GM21723 (cell line): ENCODE data around the gene TBCD.

ENCODE experiments used
- ATAC-seq: cut with Tn5 transposase; IDR thresholded peaks from one replicate; pipeline ENCODE4 v1.9.1; 2021; ENCODE audit warnings: mild to moderate bottlenecking, moderate library complexity; ENCODE audit not compliant: unreplicated experiment

Gene TBCD

DNA sequence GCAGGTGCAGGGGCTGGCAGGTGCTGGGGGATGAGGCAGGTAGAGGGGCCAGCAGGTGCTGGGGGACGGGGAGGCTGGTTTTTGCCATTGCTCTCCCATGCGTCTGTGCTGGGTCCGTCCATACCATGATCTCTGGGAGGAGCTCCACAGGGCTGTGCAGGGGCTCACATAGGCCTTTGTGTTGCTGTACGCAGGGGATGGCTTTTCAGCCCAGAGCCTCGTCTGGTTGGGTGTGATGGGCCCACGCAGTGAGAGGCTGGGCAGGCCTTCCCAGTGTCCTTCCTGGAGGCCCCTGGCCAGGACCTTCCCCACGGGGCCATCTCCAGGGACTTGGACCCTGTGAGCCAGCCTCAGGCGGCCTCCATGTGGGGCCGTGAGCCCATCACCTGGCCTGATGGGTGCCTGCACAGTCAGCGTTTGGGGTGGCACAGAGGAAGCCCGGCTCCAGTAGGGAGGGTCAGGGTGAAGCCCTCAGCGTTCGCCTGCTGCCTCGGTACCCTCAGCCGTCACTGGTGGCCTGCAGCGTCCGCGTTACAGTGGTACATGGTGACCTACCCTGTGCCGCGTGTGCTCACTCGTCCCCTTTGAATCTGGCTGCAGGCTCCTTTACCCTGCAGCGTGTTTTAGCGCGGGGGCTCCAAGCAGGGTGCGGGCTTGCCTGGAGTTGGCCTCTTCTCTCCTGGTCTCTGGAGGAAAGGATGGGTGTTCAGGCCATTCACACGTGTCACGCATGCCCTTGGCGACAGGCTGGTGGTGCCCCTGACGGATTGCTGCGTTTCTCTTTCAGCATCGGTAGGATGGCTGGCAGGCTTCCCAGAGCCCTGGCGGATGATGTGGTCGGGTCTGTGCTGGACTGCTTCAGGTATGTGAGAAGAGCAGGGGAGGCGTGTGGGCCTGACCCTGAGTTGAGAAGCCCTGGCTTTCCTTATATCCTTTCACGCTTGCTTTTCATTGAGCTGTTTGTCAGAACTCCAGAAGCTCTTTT, 57.3 kb downstream of the TBCD start:
- ATAC-seq = no peak

DNA sequence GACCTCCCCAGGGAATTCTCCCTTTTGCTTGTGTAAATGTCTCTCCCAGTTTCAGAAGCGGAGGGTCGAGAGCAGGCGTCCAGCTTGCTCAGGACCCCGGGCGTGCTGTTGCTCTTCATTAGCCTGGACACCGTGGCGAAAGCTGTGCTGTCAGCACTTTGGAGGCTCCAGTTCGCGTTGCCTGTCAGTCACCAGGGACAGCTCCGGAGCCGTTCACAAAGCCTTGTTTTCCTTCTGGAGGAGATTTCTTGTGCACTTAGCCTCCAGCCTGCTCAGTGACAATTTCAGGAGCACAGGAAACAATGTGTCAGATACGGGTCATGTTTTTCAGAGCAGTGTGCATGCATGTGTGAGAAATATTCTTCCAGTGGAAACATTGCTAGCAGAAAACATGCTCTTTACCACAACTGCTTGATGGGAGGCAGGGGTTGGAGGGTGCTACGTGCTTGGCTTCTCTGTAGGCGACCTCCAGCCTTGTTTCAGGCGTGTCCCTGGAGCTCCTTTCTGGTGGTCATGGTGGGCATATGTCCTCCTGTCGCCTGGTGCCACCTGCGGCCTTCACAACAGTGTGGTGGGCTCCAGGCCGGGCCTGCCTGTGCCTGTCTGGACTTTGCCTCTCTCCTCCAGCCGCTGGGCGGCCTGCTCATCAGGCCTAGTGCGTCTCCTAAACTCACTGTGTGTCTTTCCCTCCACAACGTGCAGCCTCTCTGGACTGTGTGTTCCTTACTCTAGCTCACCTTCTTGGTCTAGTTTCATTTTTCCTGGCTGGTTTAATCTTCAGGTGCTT, 59.0 kb downstream of the TBCD start:
- ATAC-seq = no peak

DNA sequence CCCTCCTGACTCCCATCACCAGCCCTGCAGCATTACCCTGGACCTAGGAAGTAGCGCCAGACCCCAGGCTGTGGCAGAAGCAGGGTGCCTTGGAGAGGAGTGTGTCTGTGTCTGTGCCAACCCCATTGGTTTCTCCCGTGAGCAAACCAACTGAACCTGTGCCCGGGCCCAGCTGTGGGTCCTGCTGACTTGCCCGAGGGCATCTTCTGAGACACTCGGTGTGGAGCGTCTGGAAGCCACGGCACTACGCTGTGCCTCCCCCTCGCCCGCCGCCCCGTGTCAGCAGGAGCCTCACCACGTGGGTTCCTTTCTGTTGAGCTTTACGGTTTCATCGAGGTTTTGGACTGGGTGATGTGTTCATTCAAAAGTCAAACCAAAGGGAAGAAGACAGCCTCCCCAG, 60.2 kb downstream of the TBCD start:
- ATAC-seq = no peak

DNA sequence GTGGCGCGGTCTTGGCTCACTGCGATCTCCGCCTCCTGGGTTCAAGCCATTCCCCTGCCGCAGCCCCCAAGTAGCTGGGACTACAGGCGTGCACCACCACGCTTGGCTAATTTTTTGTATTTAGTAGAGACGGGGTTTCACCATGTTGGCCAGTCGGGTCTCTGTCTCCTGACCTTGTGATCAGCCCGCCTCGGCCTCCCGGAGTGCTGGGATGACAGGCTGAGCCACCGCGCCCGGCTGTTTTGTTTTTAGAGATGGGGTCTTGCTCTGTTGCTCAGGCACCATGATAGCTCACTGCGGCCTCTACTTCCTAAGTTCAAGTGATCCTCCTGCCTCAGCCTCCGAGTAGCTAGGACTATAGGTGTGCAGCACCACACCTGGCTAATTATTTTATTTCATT, 60.7 kb downstream of the TBCD start:
- ATAC-seq = no peak

DNA sequence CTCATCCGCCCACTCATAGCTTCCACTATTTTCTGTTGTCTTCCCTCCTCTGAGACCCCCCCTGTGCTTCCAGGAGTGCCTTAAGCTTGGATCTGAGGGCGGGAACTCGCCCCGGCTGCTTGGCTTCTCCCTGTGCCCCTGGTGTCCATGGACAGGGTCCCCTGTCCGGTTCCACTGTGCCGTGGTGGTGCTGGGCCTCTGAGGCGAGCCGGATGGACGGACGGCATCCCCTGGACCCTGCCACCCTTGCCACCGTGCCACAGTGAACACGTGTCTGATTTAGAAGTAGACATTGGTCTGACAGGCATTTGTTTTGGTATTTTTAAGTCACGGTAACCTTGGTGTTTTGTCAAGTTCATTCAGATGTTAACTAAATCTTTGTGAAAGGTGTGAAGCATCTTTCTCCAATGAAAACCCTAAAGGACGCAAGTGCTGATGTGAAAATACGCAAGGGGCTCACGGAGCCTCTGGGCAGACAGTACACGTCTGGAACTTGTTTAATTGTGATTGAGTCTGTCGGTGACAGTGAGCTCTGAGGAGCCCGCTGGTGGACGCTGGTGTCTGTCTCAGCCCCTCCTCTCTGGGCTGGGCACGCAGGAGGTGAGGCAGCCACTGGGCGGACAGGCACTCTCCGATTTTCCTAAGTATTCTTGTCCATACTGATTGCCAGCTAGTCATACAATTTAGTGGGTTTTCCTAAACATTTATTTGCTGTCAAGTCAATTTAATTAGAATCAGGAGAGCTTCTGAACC, 61.6 kb downstream of the TBCD start:
- no peak for ATAC-seq

DNA sequence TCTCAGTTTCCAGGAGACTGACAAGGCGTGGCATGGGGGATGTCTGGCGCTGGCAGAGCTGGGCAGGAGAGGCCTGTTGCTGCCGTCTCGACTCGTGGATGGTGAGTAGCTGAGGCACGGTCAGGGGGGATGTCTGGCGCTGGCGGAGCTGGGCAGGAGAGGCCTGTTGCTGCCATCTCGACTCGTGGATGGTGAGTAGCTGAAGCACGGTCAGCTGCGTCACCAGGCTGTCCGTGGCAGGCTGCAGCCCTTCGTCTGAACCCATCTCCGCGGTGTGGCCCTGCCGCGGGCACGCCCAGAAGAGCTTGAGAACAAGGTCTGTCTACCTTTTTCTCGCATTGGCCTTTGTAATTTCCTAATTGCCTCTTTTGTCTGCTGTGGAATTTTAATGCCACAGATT, 63.0 kb downstream of the TBCD start:
- no peak for ATAC-seq

DNA sequence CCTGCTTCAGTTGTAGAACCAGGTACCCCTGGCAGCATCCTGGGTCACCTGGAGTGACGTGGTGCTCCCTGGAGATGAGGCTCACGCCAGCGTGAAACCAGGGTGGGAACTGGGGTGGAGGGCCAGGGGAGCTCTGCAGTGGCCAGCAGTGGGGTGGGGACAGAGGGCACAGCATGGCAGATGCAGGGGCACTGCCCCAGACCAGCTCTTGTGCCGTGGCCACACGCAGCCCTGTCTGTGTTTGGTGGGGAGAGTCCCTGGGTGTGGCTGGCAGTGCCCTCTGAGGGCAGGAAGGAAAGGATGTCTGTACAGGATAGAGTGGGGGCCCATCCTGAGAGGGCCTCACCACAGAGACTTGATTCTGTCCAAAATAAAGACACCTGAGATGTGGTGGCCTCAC, 63.5 kb downstream of the TBCD start:
- ATAC-seq = no peak

DNA sequence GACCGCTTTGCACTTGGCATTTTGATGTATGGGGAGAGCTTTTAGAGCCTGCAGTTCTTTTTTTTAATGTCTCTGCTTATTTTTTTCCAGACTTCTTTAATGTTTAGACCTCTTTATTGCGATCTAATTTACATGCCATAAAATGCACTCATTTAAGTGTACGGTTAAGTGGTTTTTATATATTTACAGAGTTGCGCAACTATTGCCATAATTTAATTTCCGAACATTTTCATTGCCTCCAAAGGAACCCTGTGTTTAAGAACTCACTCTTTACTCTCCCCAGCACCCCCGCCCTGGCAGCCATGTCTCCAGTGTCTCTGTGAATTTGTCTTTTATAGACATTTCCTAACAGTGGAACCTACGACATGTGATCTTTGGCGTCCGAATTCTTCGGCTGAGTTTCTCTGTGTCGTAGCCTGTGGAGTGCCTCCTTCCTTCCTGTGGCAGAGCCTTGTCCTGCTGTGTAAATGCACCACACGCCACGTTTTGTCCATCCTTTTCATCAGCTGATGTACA, 64.0 kb downstream of the TBCD start:
- ATAC-seq = no peak

DNA sequence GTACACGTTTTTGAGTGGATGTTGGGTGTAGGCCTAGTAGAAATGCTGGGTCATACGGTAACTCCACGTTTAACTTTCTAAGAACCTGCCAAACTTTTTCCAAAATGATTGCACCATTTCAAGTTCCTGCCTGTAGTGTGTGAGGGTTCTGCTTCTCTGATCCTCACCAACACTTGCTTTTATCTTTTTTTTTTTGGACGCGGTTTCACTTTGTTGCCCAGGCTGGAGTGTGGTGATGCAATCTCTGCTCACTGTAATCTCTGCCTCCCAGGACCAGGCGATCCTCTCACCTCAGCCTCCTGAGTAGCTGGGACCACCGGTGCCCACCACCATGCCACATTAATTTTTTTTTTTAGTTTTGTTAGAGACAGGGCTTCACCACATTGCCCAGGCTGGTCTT, 64.5 kb downstream of the TBCD start:
- no peak for ATAC-seq

DNA sequence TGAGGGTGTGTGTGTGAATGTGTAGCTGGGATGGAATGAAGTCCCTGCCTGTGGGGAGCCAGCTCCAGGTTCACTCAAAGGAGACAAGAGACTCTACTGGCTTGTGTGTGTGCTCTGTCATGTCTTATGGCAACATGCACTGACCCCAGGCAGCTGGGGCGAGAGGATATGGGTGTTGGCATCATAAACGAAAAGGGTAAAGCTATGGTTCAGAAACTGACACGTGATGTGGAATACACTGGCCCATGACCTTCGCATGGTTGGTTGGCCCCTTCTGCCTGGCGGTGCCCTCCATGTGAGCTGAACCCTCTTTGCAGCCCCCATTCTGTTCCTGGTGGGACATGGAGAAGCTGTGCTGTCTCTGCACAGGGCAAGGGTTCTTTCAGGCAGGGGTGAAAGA, 66.1 kb downstream of the TBCD start:
- no peak for ATAC-seq

DNA sequence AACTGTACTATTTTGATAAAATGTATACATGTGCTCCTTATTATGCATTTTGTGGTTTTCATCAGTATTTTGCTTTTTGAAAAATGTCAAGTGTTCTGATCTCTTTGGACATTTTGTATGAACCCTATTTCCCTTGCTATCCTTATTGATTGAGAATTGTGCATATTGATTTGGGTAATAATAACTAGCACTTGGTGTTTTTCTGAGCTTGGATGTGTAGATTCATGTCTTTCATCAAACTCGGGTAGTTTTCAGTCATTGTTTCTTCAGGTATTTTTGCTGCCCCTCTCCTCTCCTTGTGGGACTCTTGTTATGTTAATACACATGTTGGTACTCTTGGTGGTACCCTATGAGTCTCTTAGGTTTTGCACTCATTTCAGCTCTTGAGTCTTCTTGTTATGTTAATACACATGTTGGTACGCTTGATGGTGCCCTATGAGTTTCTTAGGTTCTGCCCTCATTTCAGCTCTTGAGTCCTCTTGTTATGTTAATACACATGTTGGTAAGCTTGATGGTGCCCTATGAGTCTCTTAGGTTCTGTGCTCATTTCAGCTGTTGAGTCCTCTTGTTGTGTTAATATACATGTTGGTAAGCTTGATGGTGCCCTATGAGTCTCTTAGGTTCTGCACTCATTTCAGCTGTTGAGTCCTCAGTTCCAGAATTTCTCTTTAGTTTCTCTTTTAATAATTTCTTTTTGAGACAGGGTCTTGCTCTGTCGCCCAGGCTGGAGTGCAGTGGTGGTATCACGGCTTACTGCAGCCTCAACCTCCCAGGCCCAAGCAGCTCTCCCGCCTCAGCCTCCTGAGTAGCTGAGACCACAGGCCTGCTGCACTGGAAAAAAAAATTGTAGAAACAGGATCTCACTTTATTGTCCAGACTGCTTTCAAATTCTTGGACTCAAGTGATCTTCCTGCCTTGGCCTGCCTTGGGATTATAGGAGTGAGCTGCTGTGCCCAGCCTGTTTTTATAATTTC, 68.7 kb downstream of the TBCD start:
- no peak for ATAC-seq

DNA sequence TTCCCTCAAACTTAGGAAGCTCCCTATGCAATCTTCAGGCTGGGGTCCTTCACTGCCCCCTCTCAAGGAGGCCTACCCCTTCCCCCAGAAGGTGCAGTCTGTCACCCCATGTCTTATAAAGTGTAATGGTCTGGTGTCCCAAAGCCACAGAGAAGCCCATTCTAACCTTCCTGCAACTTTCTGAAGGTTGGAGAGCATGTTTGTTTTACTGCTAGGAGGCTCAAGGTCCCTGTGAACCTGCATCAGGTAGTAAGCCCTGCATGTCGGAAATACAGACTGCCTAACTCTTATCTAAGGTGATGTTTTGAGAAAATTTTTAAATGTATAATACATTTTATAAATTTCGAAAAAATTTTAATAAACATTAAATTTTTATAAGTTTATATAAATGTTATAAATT, 69.7 kb downstream of the TBCD start:
- ATAC-seq = no peak

DNA sequence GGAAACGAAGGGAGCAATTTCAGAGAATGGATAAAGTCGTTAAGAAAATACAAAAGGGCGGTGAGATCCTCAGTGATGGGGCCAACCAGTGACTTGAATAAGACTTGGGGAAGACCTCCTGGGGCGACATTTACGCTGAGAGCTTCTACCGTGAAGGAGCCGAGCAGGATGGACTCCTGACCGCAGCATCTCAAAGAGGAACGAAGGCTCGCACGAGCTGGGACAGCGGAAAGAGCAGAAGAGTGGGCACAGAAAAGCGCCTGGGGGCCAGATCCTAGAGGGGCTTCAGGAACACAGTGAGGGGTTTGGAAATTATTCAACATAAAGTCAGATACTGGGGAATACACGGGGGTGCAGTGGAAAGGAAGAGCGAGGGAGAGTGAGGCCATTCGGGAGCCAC, 70.4 kb downstream of the TBCD start:
- ATAC-seq = no peak

DNA sequence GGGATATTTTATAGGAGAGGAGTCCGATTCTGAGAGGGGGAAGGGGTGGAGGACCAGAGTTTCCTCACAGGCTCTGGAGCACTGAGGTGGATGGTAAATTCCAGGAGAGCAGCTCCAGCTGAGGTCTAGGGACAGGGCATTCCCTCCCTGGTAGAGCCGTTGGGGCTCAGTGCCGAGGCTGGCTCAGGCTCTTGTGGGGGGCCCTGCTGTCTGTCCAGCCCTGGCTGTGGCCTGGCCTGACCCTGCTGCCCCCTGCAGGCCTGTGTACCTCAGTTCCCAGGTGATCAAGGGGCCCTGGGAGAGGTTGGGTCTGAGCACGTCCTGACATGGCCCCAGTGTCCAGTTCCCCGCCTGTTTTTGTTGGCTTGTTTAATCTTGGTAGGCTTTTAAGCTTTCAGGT, 71.1 kb downstream of the TBCD start:
- ATAC-seq = no peak

DNA sequence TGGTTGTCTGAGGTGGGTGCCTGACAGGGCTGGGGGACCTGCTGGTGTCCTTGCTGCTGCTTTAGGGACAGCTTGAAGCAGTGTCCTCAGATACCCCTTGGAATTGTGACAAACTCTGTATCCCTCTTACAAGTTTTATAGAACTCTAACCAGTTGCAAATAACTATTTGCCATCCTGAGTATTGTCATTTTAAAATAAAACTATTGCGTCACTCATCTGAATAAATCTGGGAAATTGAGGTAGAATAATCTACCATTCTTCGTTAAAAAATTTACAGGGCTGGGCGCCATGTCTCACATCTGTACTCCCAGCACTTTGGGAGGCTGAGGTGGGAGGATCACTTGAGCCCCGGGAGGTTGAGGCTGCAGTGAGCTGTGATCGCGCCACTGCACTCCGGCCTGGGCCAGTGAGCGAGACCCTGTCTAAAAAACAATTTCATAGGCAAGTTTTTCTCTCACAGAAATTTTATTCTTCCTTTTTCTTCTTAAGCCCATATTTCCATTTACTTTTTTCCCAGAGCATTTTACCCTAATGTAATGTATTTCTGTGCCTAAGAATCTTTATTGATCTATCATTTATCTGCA, 73.8 kb downstream of the TBCD start:
- ATAC-seq = no peak

DNA sequence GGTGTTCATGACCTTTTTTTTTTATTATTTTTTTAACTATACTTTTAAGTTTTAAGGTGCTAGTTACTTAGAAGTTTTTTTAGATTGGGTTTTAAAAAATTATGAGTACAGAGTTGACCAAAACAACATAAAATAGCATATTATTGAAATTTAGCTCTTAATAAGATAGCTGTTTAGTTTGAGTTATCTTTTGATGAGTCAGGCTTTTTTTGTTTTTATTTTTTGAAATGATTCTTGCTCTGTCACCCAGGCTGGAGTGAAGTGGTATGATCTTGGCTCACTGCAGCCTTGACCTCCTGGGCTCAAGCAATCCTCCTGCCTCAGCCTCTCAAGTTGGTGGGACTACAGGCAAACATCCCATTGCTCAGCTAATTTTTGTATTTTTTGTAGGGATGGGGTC, 74.3 kb downstream of the TBCD start:
- ATAC-seq = no peak

DNA sequence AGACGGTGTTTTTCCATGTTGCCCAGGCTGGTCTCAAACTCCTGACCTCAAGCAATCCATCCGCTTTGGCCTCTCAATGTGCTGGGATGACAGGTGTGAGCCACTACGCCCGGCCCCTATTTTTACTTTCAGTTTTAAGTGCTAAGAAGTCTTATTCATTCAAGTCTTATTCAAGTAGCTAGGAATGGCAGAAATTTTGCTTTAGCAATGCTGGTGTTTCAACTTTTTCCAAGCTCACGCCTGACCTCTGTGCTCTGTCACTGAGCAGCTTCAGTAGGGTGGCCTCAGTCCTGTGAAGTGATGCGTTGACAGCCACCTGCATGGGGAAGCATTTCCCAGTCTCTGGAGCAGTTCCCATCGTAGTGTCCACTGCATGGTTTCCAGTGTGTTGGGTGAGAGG, 75.1 kb downstream of the TBCD start:
- ATAC-seq = no peak

DNA sequence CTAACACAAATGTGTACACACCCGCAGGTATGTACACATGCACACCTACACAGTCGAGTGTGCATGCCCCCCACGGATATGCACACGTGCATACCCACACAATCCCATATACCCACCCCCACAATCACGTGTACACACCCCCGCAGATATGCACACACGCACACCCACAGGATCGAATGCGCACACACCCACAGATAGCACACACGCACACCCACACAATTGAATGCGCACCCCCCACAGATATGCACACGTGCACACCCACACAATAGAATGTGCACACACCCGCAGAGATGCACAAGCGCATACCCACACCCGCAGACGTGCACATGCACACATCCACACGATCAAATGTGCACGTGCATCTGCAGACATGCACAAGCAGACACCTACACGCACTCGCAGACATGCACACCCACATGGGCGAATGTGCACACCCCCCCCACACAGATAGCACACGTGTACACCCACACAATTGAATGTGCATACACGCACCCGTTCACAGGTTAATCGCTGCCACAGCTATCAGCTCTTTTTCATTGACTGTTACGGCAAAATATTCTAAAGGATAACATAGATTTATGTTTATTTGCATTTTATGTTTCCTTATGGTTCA, 77.1 kb downstream of the TBCD start:
- no peak for ATAC-seq

DNA sequence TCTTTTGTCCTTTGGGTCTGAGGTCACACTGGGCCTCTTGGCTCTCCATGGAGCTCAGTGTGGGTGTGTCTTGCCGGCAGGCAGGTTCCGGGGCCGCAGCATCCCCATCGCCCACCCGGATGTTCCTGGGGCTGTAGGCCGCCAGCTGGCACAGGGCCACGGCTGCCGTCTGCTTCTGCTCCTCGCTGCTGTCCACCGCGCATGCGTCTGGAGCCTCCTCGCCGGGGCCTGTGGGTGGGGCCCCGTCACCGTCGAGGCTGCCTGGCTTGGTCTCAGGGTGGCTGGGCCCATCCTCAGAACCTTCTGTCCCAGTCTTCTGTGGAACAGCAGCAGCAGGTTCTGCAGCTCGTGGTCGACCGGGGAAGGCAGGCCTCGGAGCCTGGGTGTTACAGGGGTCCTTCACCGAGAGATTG, 78.4 kb downstream of the TBCD start:
- ATAC-seq = no peak
